SU-DHL-6 (cell line): ENCODE data around the gene KIAA0825.

Source experiments
- H2AFZ ChIP-seq: fragments of 200-600 bp; sonication (generic); 2 replicates; pipeline ENCODE4 v1.6.1; 2014; ENCODE audit warnings: low read depth, mild to moderate bottlenecking, moderate library complexity, mixed read lengths, antibody characterized with exemption, low read length; ENCODE audit not compliant: severe bottlenecking
- H3F3A ChIP-seq: fragments of 200-600 bp; shearing (Covaris generic); 2 replicates; pipeline ENCODE4 v1.6.0; 2016; ENCODE audit warnings: antibody characterized with exemption, mild to moderate bottlenecking; ENCODE audit not compliant: insufficient read depth
- H3K27ac ChIP-seq: fragments of 200-600 bp; sonication (generic); 2 replicates; pipeline ENCODE4 v1.5.1; 2016; ENCODE audit warnings: low read depth, mild to moderate bottlenecking, low read length, moderate library complexity, mixed read lengths
- H3K27me3 ChIP-seq: fragments of 200-600 bp; sonication (generic), shearing (Covaris generic); 2 replicates; pipeline ENCODE4 v1.6.0; 2014; ENCODE audit warnings: mild to moderate bottlenecking, low read length
- H3K36me3 ChIP-seq: fragments of 200-600 bp; sonication (generic); 2 replicates; pipeline ENCODE4 v1.6.1; 2014; ENCODE audit warnings: mild to moderate bottlenecking, low read length, mixed read lengths
- H3K4me2 ChIP-seq: fragments of 300-600, 200-600 bp; shearing (Covaris generic), sonication (generic); 2 replicates; pipeline ENCODE4 v1.6.0; 2014; ENCODE audit warnings: low read length, low read depth, mild to moderate bottlenecking; ENCODE audit not compliant: poor library complexity, severe bottlenecking
- H3K4me3 ChIP-seq: fragments of 200-600 bp; sonication (generic); 2 replicates; pipeline ENCODE4 v1.5.1; 2014; ENCODE audit warnings: antibody characterized with exemption, low read length, mild to moderate bottlenecking, mixed read lengths; ENCODE audit not compliant: insufficient read depth, poor library complexity, severe bottlenecking
- H3K79me2 ChIP-seq: fragments of 200-600 bp; sonication (generic); 2 replicates; pipeline ENCODE4 v1.6.1; 2014; ENCODE audit warnings: mild to moderate bottlenecking, low read length, moderate library complexity; ENCODE audit not compliant: insufficient read depth
- H3K9ac ChIP-seq: fragments of 200-600 bp; sonication (generic); 2 replicates; pipeline ENCODE4 v1.7.0; 2014; ENCODE audit warnings: mild to moderate bottlenecking, low read length
- H3K9me2 ChIP-seq: fragments of 200-600 bp; sonication (generic); replicated peaks from 2 replicates; pipeline ENCODE4 v1.6.1; 2014; ENCODE audit warnings: low read length; ENCODE audit not compliant: insufficient read depth
- H3K9me3 ChIP-seq: fragments of 200-600 bp; sonication (generic); 2 replicates; pipeline ENCODE4 v1.6.1; 2014; ENCODE audit warnings: low read length, mixed read lengths; ENCODE audit not compliant: insufficient read depth
- H4K20me1 ChIP-seq: fragments of 200-600 bp; sonication (generic); 2 replicates; pipeline ENCODE4 v1.6.1; 2014; ENCODE audit warnings: low read depth, mild to moderate bottlenecking, antibody characterized with exemption, low read length, moderate library complexity, mixed read lengths
- CTCF ChIP-seq: fragments of 200-600 bp; sonication (generic); IDR thresholded peaks from one replicate; pipeline ENCODE4 v1.5.1; 2017; ENCODE audit warnings: antibody characterized with exemption, mild to moderate bottlenecking, low read length, moderate library complexity; ENCODE audit not compliant: insufficient read depth, poor library complexity, severe bottlenecking
- EZH2phosphoT487 ChIP-seq: fragments of 200-600 bp; sonication (generic), shearing (Covaris generic); conservative IDR thresholded peaks from 2 replicates; pipeline ENCODE4 v1.6.1; 2018; ENCODE audit warnings: mild to moderate bottlenecking, antibody characterized with exemption, low read length, moderate library complexity, mixed read lengths

The KIAA0825 gene

GRCh38 chr5:94467954-94468930 is 150.2 kb downstream of the KIAA0825 start:
- H3K27me3 ChIP-seq: no peaks in the 10 kb centered on the region
- no peak overlapping the region for H3K4me3 ChIP-seq
- no peaks in the 10 kb centered on the region for H3K79me2 ChIP-seq
- no peaks in the 10 kb centered on the region for H3K36me3 ChIP-seq
- TF ChIP-seq EZH2phosphoT487: no peak
- no peak for TF ChIP-seq CTCF
- H4K20me1 ChIP-seq: no peaks in the 10 kb centered on the region
- no peak overlapping the region for H3K27ac ChIP-seq
- H3F3A ChIP-seq: no peaks in the 10 kb centered on the region
- H3K9me2 ChIP-seq: no peaks in the 10 kb centered on the region
- H2AFZ ChIP-seq: no peak overlapping the region
- no peaks in the 10 kb centered on the region for H3K9me3 ChIP-seq
- no peak overlapping the region for H3K4me2 ChIP-seq
- H3K9ac ChIP-seq: no peak overlapping the region

GRCh38 chr5:94467346-94467953 is 151.0 kb downstream of the KIAA0825 start:
- Histone ChIP-seq H3K9ac (no peak overlapping the region), H3F3A (no peaks in the 10 kb centered on the region), H3K36me3 (no peaks in the 10 kb centered on the region), H3K27ac (no peak overlapping the region), H3K9me2 (no peaks in the 10 kb centered on the region), H3K79me2 (no peaks in the 10 kb centered on the region), H3K4me3 (no peak overlapping the region), H2AFZ (no peak overlapping the region), H4K20me1 (no peaks in the 10 kb centered on the region), H3K27me3 (no peaks in the 10 kb centered on the region), H3K9me3 (no peaks in the 10 kb centered on the region), H3K4me2 (no peak overlapping the region)
- no peak for TF ChIP-seq CTCF
- TF ChIP-seq EZH2phosphoT487: no peak

GRCh38 chr5:94463739-94464138 is 154.7 kb downstream of the KIAA0825 start:
- Histone ChIP-seq H3K36me3 (no peaks in the 10 kb centered on the region), H3K27ac (no peak overlapping the region), H3K79me2 (no peaks in the 10 kb centered on the region), H3K27me3 (no peaks in the 10 kb centered on the region), H3K4me3 (no peak overlapping the region), H3K9ac (no peak overlapping the region), H3K9me3 (no peaks in the 10 kb centered on the region), H3F3A (no peaks in the 10 kb centered on the region), H3K4me2 (no peak overlapping the region), H4K20me1 (no peaks in the 10 kb centered on the region), H3K9me2 (no peaks in the 10 kb centered on the region), H2AFZ (no peak overlapping the region)
- TF ChIP-seq CTCF (no peak), EZH2phosphoT487 (no peak)
